ENCODE data around the gene PTGER2. TPM values are rescaled to one million over a fixed set of nuclear protein-coding genes. Genes with fewer than 3 reads are reported as not detected.

The PTGER2 gene
- total RNA-seq, 2 experiments from 2014 or later = 4.3 to 4.8 TPM

- ChIA-PET POLR2A (interaction anchor here (2.0 kb wide), 1 partner anchor 38 kb away, joined by 10 read pairs; no protein-coding TSS in a partner anchor), CTCF (no interaction called here)
- intact Hi-C loops (cut with DNase I, micrococcal nuclease) = loop anchor here in 1 of 2 experiments (10.0 kb wide), 1 partner anchor 92 kb away; no protein-coding TSS in a partner anchor
- Mint-ChIP-seq H3K27me3 (peaks cover 47% of the 10 kb centered on the region), H3K4me3 (peak overlapping the region; percentile 87), H3K27ac (peak overlapping the region; percentile 58), H3K36me3 (ENCODE audit: low read depth) (peaks cover 12% of the 10 kb centered on the region), H3K9me3 (no peaks in the 10 kb centered on the region), H3K4me1 (ENCODE audit: low read depth) (peaks cover 63% of the 10 kb centered on the region)
- no peak overlapping the region for H3K27ac ChIP-seq (ENCODE audit: low read depth in 1 of 2, low read length in 2 of 2)
- peak overlapping the region; percentile 97 for H3K4me3 ChIP-seq (ENCODE audit: low read length)
- H3K4me1 ChIP-seq (ENCODE audit: insufficient read depth, low read length) = peaks cover 57% of the 10 kb centered on the region
- DNase-seq (peak in 1 of 14 experiments; percentile 35), ATAC-seq (ENCODE audit: poor library complexity) (no peak)
- H3K9me3 ChIP-seq (ENCODE audit: control insufficient read depth in 1 of 2, insufficient read depth in 1 of 2, low read length in 2 of 2) = peaks cover 0 to 5% of the 10 kb centered on the region in 2 experiments
- peaks cover 8% of the 10 kb centered on the region for H3K36me3 ChIP-seq (ENCODE audit: insufficient read depth, low read length)
- TF ChIP-seq CTCF (IDR thresholded peaks at IDR 0.05) = no peak
- no peaks in the 10 kb centered on the region for H3K27me3 ChIP-seq (ENCODE audit: control insufficient read depth in 1 of 2, insufficient read depth in 2 of 2, low read length in 2 of 2)
Observed at GRCh38 chr14:52312931-52313355, 1.2 kb upstream of the PTGER2 start.

GRCh38 chr14:52313462-52313861 is 650 bp upstream of the PTGER2 start:
- ChIA-PET POLR2A (interaction anchor here (1.5 to 2.1 kb wide), 3 partner anchors 13 to 238 kb away, joined by 6 to 10 read pairs (median 9); partner anchors contain the start of gene TXNDC16), CTCF (no interaction called here)
- Histone ChIP-seq H3K27me3 (ENCODE audit: control insufficient read depth in 1 of 2, insufficient read depth in 2 of 2, low read length in 2 of 2) (no peaks in the 10 kb centered on the region), H3K4me1 (ENCODE audit: insufficient read depth, low read length) (peaks cover 58% of the 10 kb centered on the region), H3K36me3 (ENCODE audit: insufficient read depth, low read length) (peaks cover 8% of the 10 kb centered on the region), H3K4me3 (ENCODE audit: low read length) (peak overlapping the region; percentile 97), H3K9me3 (ENCODE audit: control insufficient read depth in 1 of 2, insufficient read depth in 1 of 2, low read length in 2 of 2) (peaks cover 0 to 5% of the 10 kb centered on the region in 2 experiments), H3K27ac (ENCODE audit: low read depth in 1 of 2, low read length in 2 of 2) (peak overlapping the region; percentile 27 to 64)
- Mint-ChIP-seq H3K4me1 (ENCODE audit: low read depth) (peaks cover 63% of the 10 kb centered on the region), H3K4me3 (peak overlapping the region; percentile 87), H3K27ac (peak overlapping the region; percentile 58), H3K27me3 (peaks cover 47% of the 10 kb centered on the region), H3K36me3 (ENCODE audit: low read depth) (peaks cover 12% of the 10 kb centered on the region), H3K9me3 (no peaks in the 10 kb centered on the region)
- DNase-seq (peak in 3 of 14 experiments; percentile 13 to 46 (median 25)), ATAC-seq (ENCODE audit: poor library complexity) (no peak)
- intact Hi-C loops (cut with DNase I, micrococcal nuclease) = loop anchor here in 1 of 2 experiments (10.0 kb wide), 1 partner anchor 91 kb away; no protein-coding TSS in a partner anchor
- TF ChIP-seq CTCF (IDR thresholded peaks at IDR 0.05) = no peak

- H3K36me3 ChIP-seq (ENCODE audit: insufficient read depth, low read length) = peaks cover 4% of the 10 kb centered on the region
- Mint-ChIP-seq H3K27ac (peak overlapping the region; percentile 77), H3K4me3 (peak overlapping the region; percentile 97), H3K36me3 (ENCODE audit: low read depth) (peaks cover 16% of the 10 kb centered on the region), H3K4me1 (ENCODE audit: low read depth) (peaks cover 71% of the 10 kb centered on the region), H3K27me3 (peaks cover 47% of the 10 kb centered on the region), H3K9me3 (no peaks in the 10 kb centered on the region)
- no peaks in the 10 kb centered on the region for H3K27me3 ChIP-seq (ENCODE audit: control insufficient read depth in 1 of 2, insufficient read depth in 2 of 2, low read length in 2 of 2)
- ATAC-seq (ENCODE audit: poor library complexity) (peak; percentile 37), DNase-seq (peak in 12 of 14 experiments; percentile 10 to 69 (median 27))
- intact Hi-C loops (cut with DNase I, micrococcal nuclease) = loop anchor here in 1 of 2 experiments (10.0 kb wide), 1 partner anchor 90 kb away; no protein-coding TSS in a partner anchor
- peaks cover 55% of the 10 kb centered on the region for H3K4me1 ChIP-seq (ENCODE audit: insufficient read depth, low read length)
- ChIA-PET CTCF (interaction anchor here (1.1 kb wide), 1 partner anchor 10 kb away, joined by 3 read pairs; no protein-coding TSS in a partner anchor), POLR2A (interaction anchor here (0.6 to 2.1 kb wide), 6 partner anchors 12 to 237 kb away, joined by 3 to 10 read pairs (median 4); partner anchors contain the start of gene TXNDC16)
- peaks cover 0 to 5% of the 10 kb centered on the region in 2 experiments for H3K9me3 ChIP-seq (ENCODE audit: control insufficient read depth in 1 of 2, insufficient read depth in 1 of 2, low read length in 2 of 2)
- TF ChIP-seq CTCF (IDR thresholded peaks at IDR 0.05) = no peak
- H3K4me3 ChIP-seq (ENCODE audit: low read length) = peak overlapping the region; percentile 97
- peak overlapping the region; percentile 27 to 74 for H3K27ac ChIP-seq (ENCODE audit: low read depth in 1 of 2, low read length in 2 of 2)
Observed at GRCh38 chr14:52314595-52315354, 663 bp downstream of the PTGER2 start.
